OCI-LY7 (cell line): ENCODE data around the gene FMNL3. TPM values are rescaled to one million over a fixed set of nuclear protein-coding genes. Genes with fewer than 3 reads are reported as not detected.
A peak's percentile ranks its signal among the peaks of the same experiment; 100 is the strongest.

Experiments used
- BruUV-seq: library from RNA; stranded (reverse); fragments of 400-500 nt; replicated peaks from 2 replicates; lab custom pipeline; 2021; lab: Mats Ljungman, UMichigan
- CTCF ChIA-PET: fragments of 300-600 bp; sonication (Branson Sonifier 250); formaldehyde crosslinking; loops from one replicate; lab custom pipeline; 2022; ENCODE audit warnings: antibody characterized with exemption; ENCODE audit not compliant: unreplicated experiment; lab: Charles Lee
- POLR2A ChIA-PET: fragments of 300-600 bp; sonication (Branson Sonifier 250); formaldehyde crosslinking; loops from one replicate; lab custom pipeline; 2022; ENCODE audit warnings: antibody characterized with exemption; lab: Charles Lee
- DNase-seq: peaks from one replicate; pipeline ENCODE4 v3.0.0-alpha.2; 2015; ENCODE audit warnings: low spot score
- H2AFZ ChIP-seq: fragments of 200-600 bp; sonication (generic), shearing (Covaris generic); 2 replicates; pipeline ENCODE4 v1.6.1; 2014; ENCODE audit warnings: mild to moderate bottlenecking, antibody characterized with exemption, low read length, moderate library complexity
- H3K27ac ChIP-seq: fragments of 200-600 bp; sonication (generic); 2 replicates; pipeline ENCODE4 v1.5.1; 2014; ENCODE audit warnings: mixed run types, low read depth, mild to moderate bottlenecking, moderate library complexity, low read length, inconsistent platforms; ENCODE audit not compliant: poor library complexity, severe bottlenecking
- H3K36me3 ChIP-seq: fragments of 200-600 bp; sonication (generic); 2 replicates; pipeline ENCODE4 v1.6.1; 2014; ENCODE audit warnings: mild to moderate bottlenecking, antibody characterized with exemption, low read length, moderate library complexity, mixed read lengths; ENCODE audit not compliant: insufficient read depth
- H3K4me1 ChIP-seq: fragments of 200-600 bp; sonication (generic); 2 replicates; pipeline ENCODE4 v1.5.1; 2014; ENCODE audit warnings: mild to moderate bottlenecking, low read length; ENCODE audit not compliant: insufficient read depth, poor library complexity, severe bottlenecking
- H3K4me2 ChIP-seq: fragments of 200-600 bp; sonication (generic); 2 replicates; pipeline ENCODE4 v1.6.1; 2014; ENCODE audit warnings: mild to moderate bottlenecking, low read length
- H3K4me3 ChIP-seq: fragments of 200-600 bp; sonication (generic); 2 replicates; pipeline ENCODE4 v1.5.1; 2014; ENCODE audit warnings: mild to moderate bottlenecking, low read depth, low read length; ENCODE audit not compliant: poor library complexity, severe bottlenecking
- H3K79me2 ChIP-seq: fragments of 200-600 bp; sonication (generic); 2 replicates; pipeline ENCODE4 v1.6.1; 2016; ENCODE audit warnings: low read depth, mild to moderate bottlenecking, low read length, moderate library complexity, mixed read lengths; ENCODE audit not compliant: insufficient read depth
- H3K9me2 ChIP-seq: fragments of 200-600 bp; sonication (generic); 2 replicates; pipeline ENCODE4 v1.6.1; 2016; ENCODE audit warnings: mild to moderate bottlenecking, low read length, mixed read lengths; ENCODE audit not compliant: insufficient read depth
- H3K9me3 ChIP-seq: fragments of 200-600 bp; sonication (generic); 2 replicates; pipeline ENCODE4 v1.6.1; 2014; ENCODE audit warnings: mild to moderate bottlenecking, mixed run types, low read length, mixed read lengths
- H4K20me1 ChIP-seq: fragments of 200-600 bp; sonication (generic); 2 replicates; pipeline ENCODE4 v1.6.1; 2014; ENCODE audit warnings: mild to moderate bottlenecking, antibody characterized with exemption, low read length, moderate library complexity, mixed read lengths; ENCODE audit not compliant: insufficient read depth
- CTCF ChIP-seq: fragments of 200-600 bp; sonication (generic); conservative IDR thresholded peaks from 2 replicates; pipeline ENCODE4 v1.5.1; 2014; ENCODE audit warnings: mild to moderate bottlenecking, antibody characterized with exemption, low read length, moderate library complexity, mixed read lengths
- EZH2phosphoT487 ChIP-seq: fragments of 200-600 bp; sonication (generic); IDR thresholded peaks from 2 replicates; pipeline ENCODE4 v1.6.1; 2018; ENCODE audit warnings: low read depth, borderline replicate concordance, mild to moderate bottlenecking, mixed run types, antibody characterized with exemption, low read length, moderate library complexity, mixed read lengths
- intact Hi-C: fragments of 100-400 bp; cut with micrococcal nuclease; formaldehyde crosslinking; loops from one replicate; pipeline ENCODE4 v1.10.0; 2022; ENCODE audit not compliant: unreplicated experiment
- total RNA-seq, 2 experiments: library from RNA; depleted of rRNA in 1 of 2; stranded (reverse); fragments of >200 nt in 1 of 2; shearing (Covaris generic) in 1 of 2; gene quantifications; 2 replicates each; pipeline ENCODE4 v1.2.3, GENCODE V29; 2014 to 2022

FMNL3 gene
- total RNA-seq, 2 experiments from 2014 or later, result 13.8 to 28.7 TPM

GRCh38 chr12:49748306-49748705 is 41.1 kb upstream of the FMNL3 start:
- Histone ChIP-seq H3K9me3 (no peaks in the 10 kb centered on the region), H3K4me2 (peak overlapping the region; percentile 24; the same call in 1 of the 2 replicates), H2AFZ (no peak overlapping the region), H3K4me1 (peaks cover 63% of the 10 kb centered on the region), H3K36me3 (peaks cover 93% of the 10 kb centered on the region), H3K9me2 (no peaks in the 10 kb centered on the region), H4K20me1 (peaks cover 55% of the 10 kb centered on the region), H3K79me2 (peaks cover 99% of the 10 kb centered on the region), H3K4me3 (no peak overlapping the region), H3K27ac (no peak overlapping the region)
- ChIA-PET CTCF (no interaction called here), POLR2A (interaction anchor here (1.0 to 1.6 kb wide), 5 partner anchors 10 to 94 kb away, joined by 3 to 8 read pairs (median 3); no protein-coding TSS in a partner anchor)
- no TSS peak for BruUV-seq
- TF ChIP-seq CTCF, result no peak
- no peak for DNase-seq
- intact Hi-C loops, result no loop called here

GRCh38 chr12:49744363-49744885 is 37.2 kb upstream of the FMNL3 start:
- Histone ChIP-seq H3K27ac (no peak overlapping the region), H3K4me1 (peaks cover 37% of the 10 kb centered on the region), H2AFZ (no peak overlapping the region), H3K4me2 (peak overlapping the region; percentile 20; the same call in 1 of the 2 replicates), H3K36me3 (peaks cover 59% of the 10 kb centered on the region), H3K4me3 (no peak overlapping the region), H4K20me1 (peaks cover 39% of the 10 kb centered on the region), H3K79me2 (peaks cover 77% of the 10 kb centered on the region), H3K9me2 (no peaks in the 10 kb centered on the region), H3K9me3 (no peaks in the 10 kb centered on the region)
- no TSS peak for BruUV-seq
- ChIA-PET POLR2A (no interaction called here), CTCF (no interaction called here)
- intact Hi-C loops, result loop anchor here (5.0 kb wide), 1 partner anchor 612 kb away; the partner anchor contains the start of gene TUBA1B
- TF ChIP-seq EZH2phosphoT487 (no peak), CTCF (no peak)
- no peak for DNase-seq
